Endothelial cell of umbilical vein (primary cell): Measurements from ENCODE around the gene RRM1. TPM values are rescaled to one million over a fixed set of nuclear protein-coding genes. Genes with fewer than 3 reads are reported as not detected.

Experiments used
- BruUV-seq: library from RNA; stranded (reverse); fragments of 400-500 nt; replicated peaks from 2 replicates; lab custom pipeline; 2021; lab: Mats Ljungman, UMichigan
- CTCF ChIA-PET: fragments of 300-600, 350-600 bp; sonication (Branson Sonifier 250); formaldehyde crosslinking; loops from one replicate; lab custom pipeline; 2021; ENCODE audit warnings: antibody characterized with exemption, inconsistent platforms; lab: Charles Lee
- POLR2A ChIA-PET: fragments of 300-600, 350-600 bp; sonication (Branson Sonifier 250); formaldehyde crosslinking; loops from one replicate; lab custom pipeline; 2021; ENCODE audit warnings: antibody characterized with exemption, inconsistent platforms; lab: Charles Lee
- DNase-seq: peaks from one replicate; pipeline ENCODE4 v3.0.0-alpha.2; 2011; ENCODE audit warnings: low read depth, low spot score
- FAIRE-seq: peaks from 2 replicates; lab custom pipeline; 2011; peaks lifted over from hg19 to GRCh38; lab: Jason Lieb, UNC
- H2AFZ ChIP-seq: 2 replicates; pipeline ENCODE4 v1.6.0; 2012; ENCODE audit warnings: low read depth, low read length, control low read depth, inconsistent platforms
- H3K27ac ChIP-seq: 2 replicates; pipeline ENCODE4 v1.5.1; 2011; ENCODE audit warnings: low read depth, mild to moderate bottlenecking, control low read depth, low read length, moderate library complexity; ENCODE audit not compliant: insufficient read depth
- H3K27me3 ChIP-seq, 2 experiments: 2 replicates each; pipeline versions ENCODE4 v1.6.0 to v1.6.1; 2011; ENCODE audit warnings: low read length in 2 of 2, mixed read lengths in 1 of 2; ENCODE audit not compliant: control insufficient read depth in 2 of 2, insufficient read depth in 2 of 2
- H3K36me3 ChIP-seq, 2 experiments: 2 replicates in 1 of 2; 3 replicates in 1 of 2; pipeline ENCODE4 v1.5.1; 2011; ENCODE audit warnings: low read length in 2 of 2, mild to moderate bottlenecking in 1 of 2, moderate library complexity in 1 of 2; ENCODE audit not compliant: control insufficient read depth in 2 of 2, insufficient read depth in 2 of 2; ENCODE audit errors: extremely low read depth in 1 of 2
- H3K4me1 ChIP-seq: 3 replicates; pipeline ENCODE4 v1.5.1; 2011; ENCODE audit warnings: mild to moderate bottlenecking, low read length; ENCODE audit not compliant: control insufficient read depth, insufficient read depth; ENCODE audit errors: extremely low read depth
- H3K4me2 ChIP-seq: 2 replicates; pipeline ENCODE4 v1.6.1; 2011; ENCODE audit warnings: low read length, control low read depth, mixed read lengths; ENCODE audit not compliant: insufficient read depth
- H3K4me3 ChIP-seq, 3 experiments: fragments of 200-600 bp in 1 of 3; sonication (generic), shearing (Covaris generic) in 1 of 3; replicated peaks in 1 of 3; 2 replicates each; pipeline ENCODE4 v1.5.1; 2011 to 2016; ENCODE audit warnings: control low read depth in 3 of 3, low read length in 3 of 3, mild to moderate bottlenecking in 2 of 3, inconsistent platforms in 1 of 3, low read depth in 1 of 3, moderate library complexity in 1 of 3; ENCODE audit not compliant: insufficient read depth in 1 of 3
- H3K79me2 ChIP-seq: 2 replicates; pipeline ENCODE4 v1.6.0; 2012; ENCODE audit warnings: low read length, inconsistent platforms; ENCODE audit not compliant: control insufficient read depth, insufficient read depth
- H3K9ac ChIP-seq: replicated peaks from 2 replicates; pipeline ENCODE3; 2011; ENCODE audit warnings: low read length, control low read depth; ENCODE audit not compliant: insufficient read depth; ENCODE audit errors: extremely low read depth
- H3K9me1 ChIP-seq: replicated peaks from 3 replicates; pipeline ENCODE4 v1.6.0; 2011; ENCODE audit warnings: mild to moderate bottlenecking, low read length; ENCODE audit not compliant: control insufficient read depth, insufficient read depth; ENCODE audit errors: extremely low read depth
- H3K9me3 ChIP-seq: replicated peaks from 2 replicates; pipeline ENCODE4 v1.5.1; 2012; ENCODE audit warnings: low read length, inconsistent platforms; ENCODE audit not compliant: control insufficient read depth, insufficient read depth
- H4K20me1 ChIP-seq: replicated peaks from 2 replicates; pipeline ENCODE3; 2011; ENCODE audit warnings: mild to moderate bottlenecking, low read length; ENCODE audit not compliant: control insufficient read depth, insufficient read depth; ENCODE audit errors: extremely low read depth
- EZH2 ChIP-seq: IDR thresholded peaks from 2 replicates; pipeline ENCODE4 v1.6.1; 2012; ENCODE audit warnings: borderline replicate concordance, low read depth, mild to moderate bottlenecking, moderate library complexity, low read length, inconsistent platforms; ENCODE audit not compliant: severe bottlenecking
- FOS ChIP-seq: IDR thresholded peaks from 2 replicates; pipeline ENCODE4 v1.6.1; 2011; ENCODE audit warnings: mild to moderate bottlenecking, low read length, moderate library complexity, borderline replicate concordance; ENCODE audit not compliant: insufficient read depth
- GATA2 ChIP-seq: IDR thresholded peaks from 2 replicates; pipeline ENCODE4 v1.7.0; 2011; ENCODE audit warnings: low read depth, mild to moderate bottlenecking, moderate library complexity, mixed read lengths, low read length; ENCODE audit not compliant: insufficient read length, insufficient read depth
- JUN ChIP-seq: IDR thresholded peaks from 2 replicates; pipeline ENCODE4 v1.6.1; 2011; ENCODE audit warnings: borderline replicate concordance, low read depth; ENCODE audit not compliant: insufficient read length, insufficient read depth
- MYC ChIP-seq: IDR thresholded peaks from one replicate; pipeline ENCODE4 v1.6.1; 2011; ENCODE audit warnings: mild to moderate bottlenecking, low read depth, low read length
- POLR2A ChIP-seq: IDR thresholded peaks from 2 replicates; pipeline ENCODE4 v1.6.1; 2012; ENCODE audit warnings: low read depth, mild to moderate bottlenecking, control low read depth, low read length
- POLR2AphosphoS5 ChIP-seq: IDR thresholded peaks from 2 replicates; pipeline ENCODE4 v1.6.1; 2012; ENCODE audit warnings: low read depth, mild to moderate bottlenecking, control low read depth, low read length, moderate library complexity; ENCODE audit not compliant: insufficient read depth
- dilution Hi-C: fragments of 300-500 bp; cut with MboI; formaldehyde crosslinking; loops from one replicate; pipeline ENCODE4 v1.15.0; 2019; ENCODE audit warnings: low sequenced_read_pairs; ENCODE audit not compliant: extremely low pct_ligation_motif_present
- intact Hi-C: fragments of 100-400 bp; cut with micrococcal nuclease; formaldehyde crosslinking; loops from one replicate; pipeline ENCODE4 v1.10.0; 2022
- polyA plus RNA-seq, 4 experiments: library from polyadenylated mRNA; depleted of rRNA in 3 of 4; stranded (reverse) in 3 of 4; unstranded in 1 of 4; fragments of >200 nt; gene quantifications; 2 replicates each; pipeline versions ENCODE4 v1.2.1 to v1.2.3, GENCODE V29; 2011 to 2012; ENCODE audit warnings: missing spikeins in 1 of 4
- total RNA-seq: library from RNA; stranded (reverse); gene quantifications from 2 replicates; pipeline ENCODE4 v1.2.3, GENCODE V29; 2021
- TF ChIP-seq, protein P1 (sequence below): IDR thresholded peaks from 2 replicates; pipeline ENCODE4 v1.6.1; 2011; ENCODE audit not compliant: insufficient read depth, insufficient read length
- TF ChIP-seq, protein P2 (sequence below), 2 donors: IDR thresholded peaks; 1 replicate in 1 of 2; 2 replicates in 1 of 2; pipeline ENCODE4 v1.5.1; 2011; ENCODE audit warnings: low read length in 2 of 2, mild to moderate bottlenecking in 2 of 2, moderate library complexity in 2 of 2, control low read depth in 1 of 2, inconsistent platforms in 1 of 2, low read depth in 1 of 2; ENCODE audit not compliant: insufficient read depth in 1 of 2; ENCODE audit errors: extremely low read depth in 1 of 2

Gene RRM1
- total and polyA plus RNA-seq, 2 donors (not counting 3 experiments of a cell fraction or from before 2014, with no cell fraction given): 55.3 to 112 TPM

DNA sequence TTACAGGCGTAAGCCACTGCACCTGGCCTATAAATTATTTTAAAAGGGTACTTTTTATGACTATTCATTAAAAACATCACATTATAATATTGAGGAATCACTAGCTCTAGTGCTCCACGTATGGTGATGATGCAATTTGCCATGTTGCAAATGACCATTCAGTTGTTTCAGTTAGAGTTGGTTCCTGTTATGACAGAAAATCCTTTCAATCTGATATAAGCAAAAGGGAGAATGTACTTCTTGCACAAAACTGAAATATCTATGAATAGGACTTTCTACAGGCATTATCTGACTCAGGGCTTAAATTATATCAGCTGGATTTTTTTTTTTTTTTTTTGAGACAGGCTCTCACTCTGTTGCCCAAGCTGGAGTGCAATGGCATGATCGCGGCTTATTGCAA, 45.6 kb upstream of the RRM1 start:
- intact Hi-C loops: no loop called here
- Histone ChIP-seq H3K9me1 (no peaks in the 10 kb centered on the region), H3K4me3 (no peak overlapping the region), H3K27me3 (no peaks in the 10 kb centered on the region), H2AFZ (no peak overlapping the region), H3K27ac (no peak overlapping the region), H4K20me1 (no peaks in the 10 kb centered on the region), H3K4me1 (peaks cover 3% of the 10 kb centered on the region), H3K9ac (no peak overlapping the region), H3K79me2 (no peaks in the 10 kb centered on the region), H3K4me2 (no peak overlapping the region), H3K36me3 (no peaks in the 10 kb centered on the region), H3K9me3 (no peaks in the 10 kb centered on the region)
- TF ChIP-seq GATA2 (no peak), JUN (no peak), FOS (no peak), MYC (no peak), EZH2 (no peak), POLR2A (no peak), POLR2AphosphoS5 (no peak)
- TF ChIP-seq, protein P1, sequence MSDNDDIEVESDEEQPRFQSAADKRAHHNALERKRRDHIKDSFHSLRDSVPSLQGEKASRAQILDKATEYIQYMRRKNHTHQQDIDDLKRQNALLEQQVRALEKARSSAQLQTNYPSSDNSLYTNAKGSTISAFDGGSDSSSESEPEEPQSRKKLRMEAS: no peak
- TF ChIP-seq, protein P2, sequence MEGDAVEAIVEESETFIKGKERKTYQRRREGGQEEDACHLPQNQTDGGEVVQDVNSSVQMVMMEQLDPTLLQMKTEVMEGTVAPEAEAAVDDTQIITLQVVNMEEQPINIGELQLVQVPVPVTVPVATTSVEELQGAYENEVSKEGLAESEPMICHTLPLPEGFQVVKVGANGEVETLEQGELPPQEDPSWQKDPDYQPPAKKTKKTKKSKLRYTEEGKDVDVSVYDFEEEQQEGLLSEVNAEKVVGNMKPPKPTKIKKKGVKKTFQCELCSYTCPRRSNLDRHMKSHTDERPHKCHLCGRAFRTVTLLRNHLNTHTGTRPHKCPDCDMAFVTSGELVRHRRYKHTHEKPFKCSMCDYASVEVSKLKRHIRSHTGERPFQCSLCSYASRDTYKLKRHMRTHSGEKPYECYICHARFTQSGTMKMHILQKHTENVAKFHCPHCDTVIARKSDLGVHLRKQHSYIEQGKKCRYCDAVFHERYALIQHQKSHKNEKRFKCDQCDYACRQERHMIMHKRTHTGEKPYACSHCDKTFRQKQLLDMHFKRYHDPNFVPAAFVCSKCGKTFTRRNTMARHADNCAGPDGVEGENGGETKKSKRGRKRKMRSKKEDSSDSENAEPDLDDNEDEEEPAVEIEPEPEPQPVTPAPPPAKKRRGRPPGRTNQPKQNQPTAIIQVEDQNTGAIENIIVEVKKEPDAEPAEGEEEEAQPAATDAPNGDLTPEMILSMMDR (IDR thresholded peaks at IDR 0.05; ENCODE audit: extremely low read depth in 1 of 2, insufficient read depth in 1 of 2, low read depth in 1 of 2, low read length in 2 of 2): no peak
- dilution Hi-C loops: no loop called here
- ChIA-PET POLR2A (no interaction called here), CTCF (interaction anchor here (0.7 to 1.7 kb wide), 5 partner anchors 15 to 194 kb away, joined by 3 to 10 read pairs (median 3); partner anchors contain the start of gene STIM1)
- FAIRE-seq (no peak), DNase-seq (no peak)
- no TSS peak for BruUV-seq
